GM12874 (cell line): ENCODE measurements around the gene XRCC1.

ENCODE experiments used
- TF ChIP-seq, protein P1 (sequence below): IDR thresholded peaks from 2 replicates; pipeline ENCODE4 v1.5.1; 2011; ENCODE audit warnings: low read depth, mild to moderate bottlenecking, control low read depth, low read length, moderate library complexity; ENCODE audit not compliant: insufficient read depth

Gene XRCC1, protein sequence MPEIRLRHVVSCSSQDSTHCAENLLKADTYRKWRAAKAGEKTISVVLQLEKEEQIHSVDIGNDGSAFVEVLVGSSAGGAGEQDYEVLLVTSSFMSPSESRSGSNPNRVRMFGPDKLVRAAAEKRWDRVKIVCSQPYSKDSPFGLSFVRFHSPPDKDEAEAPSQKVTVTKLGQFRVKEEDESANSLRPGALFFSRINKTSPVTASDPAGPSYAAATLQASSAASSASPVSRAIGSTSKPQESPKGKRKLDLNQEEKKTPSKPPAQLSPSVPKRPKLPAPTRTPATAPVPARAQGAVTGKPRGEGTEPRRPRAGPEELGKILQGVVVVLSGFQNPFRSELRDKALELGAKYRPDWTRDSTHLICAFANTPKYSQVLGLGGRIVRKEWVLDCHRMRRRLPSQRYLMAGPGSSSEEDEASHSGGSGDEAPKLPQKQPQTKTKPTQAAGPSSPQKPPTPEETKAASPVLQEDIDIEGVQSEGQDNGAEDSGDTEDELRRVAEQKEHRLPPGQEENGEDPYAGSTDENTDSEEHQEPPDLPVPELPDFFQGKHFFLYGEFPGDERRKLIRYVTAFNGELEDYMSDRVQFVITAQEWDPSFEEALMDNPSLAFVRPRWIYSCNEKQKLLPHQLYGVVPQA

DNA sequence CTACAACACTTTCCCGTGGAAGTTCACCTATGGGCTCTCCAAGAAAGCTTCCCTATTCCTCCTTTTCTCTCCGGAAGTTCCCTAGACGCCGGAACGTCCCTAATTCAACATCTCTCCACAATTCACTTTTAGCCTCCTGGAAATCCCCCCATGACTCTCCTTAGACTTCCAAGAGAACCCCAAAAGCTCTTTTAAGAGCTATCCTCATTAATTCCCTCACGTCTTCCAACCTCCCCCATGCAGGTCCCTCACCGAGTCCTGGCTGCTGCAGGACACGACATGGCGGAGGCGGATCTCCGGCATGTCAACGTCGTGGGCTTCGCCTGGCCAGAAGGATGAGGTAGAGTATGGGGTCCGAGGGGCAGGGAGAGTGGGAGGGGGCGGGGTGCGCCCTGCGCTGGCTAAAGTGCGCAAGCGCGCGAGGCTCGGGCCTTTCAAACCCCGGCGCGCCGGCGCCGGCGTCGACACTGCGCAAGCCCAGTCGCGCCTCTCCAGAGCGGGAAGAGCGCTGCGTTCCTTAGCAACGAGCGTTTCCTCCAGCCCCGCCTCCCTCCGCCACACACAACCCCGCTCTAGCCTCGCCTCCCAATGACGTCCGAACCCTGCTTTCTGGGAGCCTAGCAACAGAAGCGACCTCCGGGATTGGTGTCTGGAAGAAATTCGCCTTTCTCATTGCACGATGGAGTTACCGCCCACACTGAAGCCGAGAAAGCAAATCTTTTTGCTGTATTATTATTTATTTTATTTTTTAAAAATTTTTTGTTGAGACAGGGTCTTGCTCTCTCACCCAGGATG is at the start of gene XRCC1, which contains the start of gene PINLYP:
Gene XRCC1 (minus strand): TSS at position 372 of the 795 bp plus-strand sequence. CDS start 69 bp downstream, at position 303.
Gene PINLYP (plus strand): TSS at position 646 of the 795 bp plus-strand sequence. CDS start 1,391 bp downstream, outside the sequence.
- TF ChIP-seq, protein P1, sequence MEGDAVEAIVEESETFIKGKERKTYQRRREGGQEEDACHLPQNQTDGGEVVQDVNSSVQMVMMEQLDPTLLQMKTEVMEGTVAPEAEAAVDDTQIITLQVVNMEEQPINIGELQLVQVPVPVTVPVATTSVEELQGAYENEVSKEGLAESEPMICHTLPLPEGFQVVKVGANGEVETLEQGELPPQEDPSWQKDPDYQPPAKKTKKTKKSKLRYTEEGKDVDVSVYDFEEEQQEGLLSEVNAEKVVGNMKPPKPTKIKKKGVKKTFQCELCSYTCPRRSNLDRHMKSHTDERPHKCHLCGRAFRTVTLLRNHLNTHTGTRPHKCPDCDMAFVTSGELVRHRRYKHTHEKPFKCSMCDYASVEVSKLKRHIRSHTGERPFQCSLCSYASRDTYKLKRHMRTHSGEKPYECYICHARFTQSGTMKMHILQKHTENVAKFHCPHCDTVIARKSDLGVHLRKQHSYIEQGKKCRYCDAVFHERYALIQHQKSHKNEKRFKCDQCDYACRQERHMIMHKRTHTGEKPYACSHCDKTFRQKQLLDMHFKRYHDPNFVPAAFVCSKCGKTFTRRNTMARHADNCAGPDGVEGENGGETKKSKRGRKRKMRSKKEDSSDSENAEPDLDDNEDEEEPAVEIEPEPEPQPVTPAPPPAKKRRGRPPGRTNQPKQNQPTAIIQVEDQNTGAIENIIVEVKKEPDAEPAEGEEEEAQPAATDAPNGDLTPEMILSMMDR: no peak

DNA sequence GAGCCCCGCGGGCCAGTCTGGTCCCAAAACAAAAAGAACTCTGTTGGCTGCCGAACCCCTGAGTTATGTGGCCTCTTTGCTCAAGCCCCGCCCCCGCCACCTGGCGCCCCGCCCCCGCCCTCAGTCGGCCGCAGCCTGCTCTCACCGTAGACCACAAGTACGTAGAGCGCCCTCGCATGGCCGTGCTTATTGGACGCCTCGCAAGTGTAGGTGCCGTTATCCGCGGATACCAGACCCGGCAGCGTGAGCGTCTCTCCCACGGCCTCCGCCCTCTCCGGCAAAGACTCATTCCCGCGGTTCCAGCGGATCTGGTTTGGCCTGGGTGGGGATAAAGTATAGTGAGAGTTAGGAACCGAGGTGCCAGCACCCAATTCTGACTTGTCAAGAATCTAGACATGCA is 49.6 kb upstream of the XRCC1 start:
- TF ChIP-seq, protein P1: peak; percentile 62

DNA sequence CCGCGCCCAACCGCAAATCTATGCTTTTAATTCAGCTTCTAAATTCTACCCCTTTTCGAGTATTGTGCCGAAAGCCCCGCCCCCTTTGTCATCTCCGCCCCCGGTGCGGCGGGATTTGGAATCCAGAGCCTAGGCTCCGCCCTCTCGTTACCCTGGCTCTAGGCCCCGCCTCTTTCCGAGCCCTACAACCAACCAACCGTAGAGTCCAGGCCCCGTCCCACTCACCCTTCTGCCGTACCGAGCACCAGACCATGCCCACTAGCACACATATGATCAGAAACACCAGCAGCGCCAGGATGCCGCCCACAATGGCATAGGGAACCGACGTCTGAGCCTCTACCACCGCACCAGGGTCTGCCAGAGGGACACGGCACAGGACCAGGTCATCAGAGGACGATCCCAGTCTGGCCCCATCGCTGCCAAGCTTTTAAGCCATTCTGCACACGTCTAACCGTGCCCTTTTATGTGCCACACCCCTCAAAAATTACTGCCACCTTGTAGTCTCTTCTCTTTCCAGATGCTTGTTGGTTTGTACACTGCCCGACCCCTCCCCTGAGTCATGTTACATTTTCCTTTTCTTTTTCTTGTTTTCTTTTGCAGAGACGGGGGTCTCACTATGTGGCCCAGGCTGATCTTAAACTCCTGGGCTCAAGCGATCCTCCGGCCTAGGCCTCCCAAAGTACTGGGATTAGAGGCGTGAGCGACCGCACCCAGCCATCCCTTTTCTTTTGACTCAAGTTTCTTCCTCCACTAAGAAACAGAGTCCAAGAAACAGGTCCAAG is 48.8 kb upstream of the XRCC1 start:
- TF ChIP-seq, protein P1: no peak

DNA sequence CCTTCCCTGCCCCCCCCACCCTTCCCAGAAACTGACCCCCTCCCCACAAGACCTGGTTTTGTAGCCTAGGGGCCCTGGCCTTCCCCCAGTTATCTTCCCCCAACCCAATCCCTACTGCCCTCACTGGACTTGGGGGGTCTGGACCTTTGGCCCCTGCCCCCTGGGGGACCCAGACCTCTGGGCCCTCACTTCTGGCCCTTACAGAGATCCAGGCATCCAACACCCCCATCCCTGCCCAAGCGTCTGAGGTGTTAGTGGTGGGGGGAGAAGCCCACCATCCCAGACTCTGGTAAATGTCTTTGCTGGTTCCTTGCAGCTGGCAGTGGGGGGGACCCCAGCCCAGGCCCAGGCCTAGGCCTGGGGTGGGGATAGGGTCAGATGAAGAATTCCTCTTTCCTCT is 47.6 kb upstream of the XRCC1 start:
- TF ChIP-seq, protein P1: no peak

DNA sequence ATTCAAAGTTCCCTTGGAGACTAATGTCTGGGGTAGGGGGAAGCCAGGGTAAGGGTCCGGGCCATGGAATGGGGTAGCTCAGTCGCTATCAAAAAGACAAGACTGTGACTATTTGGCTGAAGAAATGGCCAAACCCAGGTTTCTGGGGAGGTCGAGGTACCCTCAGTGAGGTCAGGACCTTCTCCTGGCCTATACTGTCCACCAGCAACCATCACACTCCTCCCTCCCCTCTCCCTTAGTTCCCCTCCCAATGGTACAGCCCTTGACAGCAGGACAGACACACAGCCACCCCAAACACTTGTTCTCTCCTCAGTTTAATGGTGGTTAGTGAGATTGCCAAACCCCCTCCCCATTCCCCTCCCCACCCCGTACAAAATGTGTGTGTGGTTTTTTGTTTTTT is 46.7 kb upstream of the XRCC1 start:
- TF ChIP-seq, protein P1: no peak

DNA sequence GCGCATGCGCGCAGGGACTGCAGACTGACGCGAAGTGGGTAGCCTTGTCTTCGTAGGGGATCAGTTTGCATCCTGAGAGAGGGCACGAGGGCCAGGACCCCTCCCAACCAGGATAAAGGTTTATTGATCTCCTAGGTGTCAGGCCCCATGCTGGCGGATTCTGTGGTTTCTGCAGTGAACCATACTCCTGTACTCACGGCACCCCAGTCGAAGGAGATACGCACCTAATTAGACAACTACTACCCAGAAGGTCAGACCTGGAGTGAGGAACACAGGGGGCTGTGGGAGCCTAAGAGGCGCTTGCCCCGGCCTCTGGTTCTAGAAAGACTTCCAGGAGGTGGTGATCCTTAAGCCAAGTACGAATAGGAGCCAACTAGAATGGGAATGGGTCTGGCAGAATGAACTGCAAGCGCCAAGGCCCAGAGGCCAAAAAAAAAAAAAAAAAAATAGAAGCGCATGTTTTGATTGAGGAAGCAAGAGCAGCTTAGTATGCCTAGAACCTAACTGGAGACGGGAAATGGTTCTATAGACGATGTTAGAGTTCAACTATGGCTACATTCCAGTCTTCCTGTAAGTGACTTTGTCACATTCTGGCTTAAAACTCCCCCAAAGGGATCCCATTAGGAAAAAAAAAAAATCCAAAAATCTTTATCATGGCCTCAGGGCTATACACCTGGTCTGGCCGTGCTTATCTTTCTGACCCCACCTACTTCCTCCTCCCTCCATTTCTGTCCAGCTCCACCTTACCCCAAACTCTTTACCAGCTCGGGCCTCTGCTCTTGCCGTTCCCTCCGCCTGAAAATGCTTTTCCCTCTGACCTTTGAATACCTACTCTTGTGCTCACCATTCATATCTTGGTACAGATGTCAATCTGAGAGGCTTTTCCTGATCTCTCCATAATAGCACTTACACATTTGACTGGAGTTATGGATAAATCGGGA is 45.0 kb upstream of the XRCC1 start:
- TF ChIP-seq, protein P1: no peak
